HG03060 (cell line): Measurements from ENCODE around the gene MED15.
"Not testable (repeated sequence)": the region's sequence is repeated elsewhere in the genome, so short reads cannot be mapped to it uniquely, and the experiment has no call there.

ENCODE experiments used
- ATAC-seq: cut with Tn5 transposase; IDR thresholded peaks from one replicate; pipeline ENCODE4 v1.9.1; 2021; ENCODE audit warnings: low read depth, moderate number of reproducible peaks; ENCODE audit not compliant: unreplicated experiment

Gene MED15

DNA sequence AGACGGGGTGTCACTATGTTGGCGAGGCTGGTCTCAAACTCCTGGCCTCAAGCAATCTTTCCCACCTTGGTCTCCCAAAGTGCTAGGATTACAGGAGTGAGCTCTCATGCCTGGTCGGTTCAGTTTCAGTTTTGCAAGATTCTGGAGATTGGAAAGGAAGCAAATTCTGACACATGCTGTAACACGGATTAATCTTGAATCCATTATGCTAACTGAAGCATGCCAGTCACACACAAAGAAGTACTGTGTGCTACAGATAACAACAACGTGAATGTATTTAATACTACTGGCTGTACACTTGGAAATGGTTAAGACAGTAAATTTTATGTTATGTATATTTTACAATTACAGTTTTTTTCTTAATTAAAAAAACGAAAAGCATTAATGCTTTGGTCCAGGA lies 107.6 kb downstream of the MED15 start:
- ATAC-seq = no peak

DNA sequence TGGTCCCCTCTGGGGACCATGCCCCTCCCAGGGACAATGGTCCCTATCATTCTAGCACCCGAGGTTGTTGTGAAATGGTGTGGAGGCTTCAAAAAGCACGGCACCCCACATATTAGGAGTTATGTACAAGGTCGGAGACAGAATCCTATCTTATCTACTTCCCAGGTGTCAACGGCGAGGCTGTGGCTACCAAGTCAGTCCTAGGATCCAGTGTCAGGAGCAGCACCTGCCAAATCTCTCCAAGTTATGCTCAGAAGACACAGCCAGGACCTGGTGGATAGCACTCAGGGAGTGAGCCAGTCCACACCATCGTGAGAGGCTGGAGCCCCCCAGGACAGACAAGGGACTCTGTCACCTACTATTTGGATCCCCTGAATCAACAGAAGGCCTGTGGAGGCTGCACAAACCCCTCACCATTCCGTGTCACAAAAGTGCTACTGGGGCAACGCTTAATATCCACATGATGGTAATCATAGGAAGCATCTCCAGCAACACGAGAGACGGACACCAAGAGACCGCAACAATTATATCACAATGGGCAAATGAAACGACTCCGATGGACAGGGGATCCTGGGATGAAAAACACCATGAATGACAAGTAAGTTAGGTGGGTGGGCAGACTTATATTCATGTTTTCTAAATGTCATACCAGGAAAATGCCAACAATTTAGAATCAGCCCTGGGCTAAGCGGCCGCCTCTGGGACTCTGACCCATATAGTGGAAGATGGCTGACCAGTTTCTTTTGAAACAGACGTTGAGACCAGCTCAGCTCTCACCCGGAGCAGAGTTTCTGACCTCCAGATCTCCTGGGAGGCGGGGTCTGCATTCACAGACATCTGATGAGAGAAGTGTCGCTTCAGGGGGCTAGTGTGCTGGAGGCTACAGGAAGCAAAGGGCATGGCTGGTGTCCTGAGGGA lies 108.4 kb downstream of the MED15 start:
- ATAC-seq = no peak

DNA sequence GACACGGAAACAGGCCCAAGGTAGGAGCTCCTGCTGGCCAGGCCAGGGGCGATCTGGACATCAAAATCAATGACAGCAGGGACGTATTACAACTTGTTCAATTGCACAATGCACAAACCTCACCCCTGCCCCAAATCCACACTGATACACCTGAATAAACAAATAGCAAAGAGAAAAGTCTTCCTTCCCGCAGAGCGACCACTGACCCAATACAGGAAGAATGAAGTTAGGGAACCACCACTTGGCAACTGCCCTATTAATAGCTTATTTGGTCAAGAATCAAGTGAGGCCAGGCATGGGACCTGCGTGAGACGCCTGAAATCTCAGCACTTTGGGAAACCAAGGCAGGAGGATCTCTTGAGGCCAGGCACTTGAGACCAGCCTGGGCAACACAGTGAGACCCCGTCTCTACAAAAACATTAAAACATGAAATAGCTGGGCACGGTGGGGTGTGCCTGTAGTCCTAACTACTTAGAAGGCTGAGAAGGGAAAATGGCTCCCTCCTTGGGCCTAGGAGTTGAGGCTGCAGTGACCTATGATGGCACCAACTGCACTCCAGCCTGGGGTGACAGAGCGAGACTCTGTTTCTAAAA lies 109.1 kb downstream of the MED15 start:
- ATAC-seq = no peak

DNA sequence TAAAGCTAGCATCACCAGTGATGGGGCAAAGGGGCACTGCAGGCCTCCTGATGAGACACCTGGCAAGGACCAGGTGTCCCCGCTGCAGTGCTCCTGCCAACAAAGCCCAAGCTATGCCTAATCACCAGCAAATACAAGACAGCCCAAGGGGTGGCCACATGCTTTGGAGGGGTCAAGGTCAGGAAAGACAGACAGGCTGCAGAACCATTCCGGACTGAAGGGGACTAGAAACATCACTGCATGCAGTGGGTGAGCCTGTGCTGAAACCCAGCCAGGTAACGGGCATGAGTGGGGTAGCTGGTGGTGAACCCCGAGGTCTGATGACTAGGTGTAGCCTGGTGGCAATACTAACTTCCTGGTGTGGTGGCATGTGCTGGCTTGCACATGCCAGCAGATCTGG lies 111.1 kb downstream of the MED15 start:
- no peak for ATAC-seq

DNA sequence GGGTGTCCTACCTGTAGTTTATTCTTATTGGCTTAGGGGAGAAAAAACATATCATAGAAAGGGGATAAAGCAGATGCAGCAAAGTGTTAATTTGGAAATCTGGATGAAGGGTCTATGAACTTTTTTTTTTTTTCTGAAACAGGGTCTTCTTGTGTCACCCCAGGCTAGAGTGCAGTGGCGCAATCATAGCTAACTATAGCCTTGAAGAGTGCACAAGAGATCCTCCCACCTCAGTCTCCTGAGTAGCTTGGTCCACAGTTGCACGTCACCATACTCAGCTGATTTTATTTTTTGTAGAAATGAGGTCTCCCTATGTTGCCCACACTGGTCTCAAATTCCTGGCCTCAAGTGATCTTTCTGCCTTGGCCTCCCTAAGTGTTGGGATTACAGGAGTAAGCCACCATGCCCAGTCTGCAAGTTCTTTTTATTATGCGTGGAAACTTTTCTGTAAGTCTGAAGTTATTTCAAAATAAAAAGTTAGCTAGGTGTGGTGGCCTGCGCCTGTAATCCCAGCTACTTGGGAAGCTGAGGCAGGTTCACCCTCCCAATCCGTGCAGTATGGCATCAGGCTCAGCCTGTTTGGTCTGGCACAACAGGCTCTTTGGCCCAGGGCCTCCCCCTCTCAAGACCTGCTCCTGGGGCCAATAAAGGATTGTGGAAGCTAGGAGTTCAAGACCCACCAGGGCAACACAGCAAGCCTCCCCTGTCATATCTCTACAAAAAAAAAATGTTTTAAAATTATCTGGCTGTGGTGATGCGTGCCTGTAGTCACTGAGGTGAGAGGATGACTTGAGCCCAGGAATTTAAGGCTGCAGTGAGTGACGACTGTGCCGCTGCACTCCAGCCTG lies 111.9 kb downstream of the MED15 start:
- no peak for ATAC-seq

DNA sequence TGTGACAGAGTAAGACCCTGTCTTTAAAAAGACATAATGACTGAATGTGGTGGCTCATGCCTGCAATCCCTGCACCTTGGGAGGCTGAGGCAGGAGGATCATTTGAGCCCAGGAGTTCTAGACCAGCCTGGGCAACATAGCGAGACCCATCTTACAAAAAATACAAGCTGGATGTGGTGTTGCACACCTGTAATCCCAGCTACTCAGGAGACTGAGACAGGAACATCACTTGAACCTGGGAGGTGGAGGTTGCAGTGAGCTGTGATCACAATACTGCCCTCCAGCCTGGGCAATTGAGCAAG lies 112.4 kb downstream of the MED15 start:
- ATAC-seq = not testable (repeated sequence)

DNA sequence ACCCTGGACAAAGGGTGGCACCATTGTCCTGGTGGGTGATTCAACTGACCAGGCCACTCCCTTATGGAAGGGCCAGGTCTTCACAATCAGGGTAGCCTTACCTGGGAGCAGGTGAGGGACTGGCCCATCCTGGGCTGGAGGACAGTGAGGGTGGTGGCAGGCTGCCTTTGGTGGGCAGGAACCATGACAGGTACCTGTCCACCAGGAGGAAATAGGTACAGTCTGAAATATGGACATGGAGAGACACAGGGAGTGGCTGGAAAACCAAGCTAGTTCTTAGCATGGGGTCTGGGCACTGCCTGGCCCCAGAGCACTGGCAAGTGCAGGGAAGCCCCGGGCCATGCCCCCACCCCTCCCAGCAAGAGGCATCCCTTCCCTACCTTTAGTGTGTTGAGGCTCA lies 113.8 kb downstream of the MED15 start:
- ATAC-seq = no peak

DNA sequence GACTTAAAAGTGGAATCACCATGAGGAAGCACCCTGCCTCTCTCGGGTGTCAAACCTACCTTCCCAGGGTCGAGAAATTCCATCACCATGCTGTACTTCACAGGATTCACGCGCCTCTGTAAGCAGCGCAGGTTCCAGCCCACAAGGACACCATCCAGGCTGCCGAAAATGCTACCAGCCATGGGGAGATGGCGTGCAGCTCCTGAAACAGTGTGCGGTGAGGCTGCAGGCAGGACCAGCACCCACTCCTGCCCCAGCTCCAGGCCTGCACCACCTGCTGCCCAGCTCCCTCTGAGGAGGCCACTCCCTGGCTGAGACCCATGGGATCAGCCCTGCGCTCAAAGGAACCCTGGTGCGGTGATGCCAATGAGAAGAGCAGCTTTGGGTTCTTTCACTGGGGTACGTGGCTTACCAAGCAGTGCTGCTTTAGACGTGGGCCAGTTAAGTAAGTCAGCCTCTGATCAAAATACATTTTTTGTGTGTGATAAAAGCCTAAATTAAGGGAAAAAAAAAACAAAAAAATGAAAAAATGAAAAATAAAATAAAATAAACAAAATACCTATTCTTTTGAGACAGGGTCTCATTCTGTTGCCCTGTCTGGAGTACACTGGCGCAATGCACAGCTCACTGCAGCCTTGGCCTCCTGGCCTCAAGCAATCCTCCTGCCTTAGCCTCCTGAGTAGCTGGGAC lies 115.4 kb downstream of the MED15 start:
- no peak for ATAC-seq

DNA sequence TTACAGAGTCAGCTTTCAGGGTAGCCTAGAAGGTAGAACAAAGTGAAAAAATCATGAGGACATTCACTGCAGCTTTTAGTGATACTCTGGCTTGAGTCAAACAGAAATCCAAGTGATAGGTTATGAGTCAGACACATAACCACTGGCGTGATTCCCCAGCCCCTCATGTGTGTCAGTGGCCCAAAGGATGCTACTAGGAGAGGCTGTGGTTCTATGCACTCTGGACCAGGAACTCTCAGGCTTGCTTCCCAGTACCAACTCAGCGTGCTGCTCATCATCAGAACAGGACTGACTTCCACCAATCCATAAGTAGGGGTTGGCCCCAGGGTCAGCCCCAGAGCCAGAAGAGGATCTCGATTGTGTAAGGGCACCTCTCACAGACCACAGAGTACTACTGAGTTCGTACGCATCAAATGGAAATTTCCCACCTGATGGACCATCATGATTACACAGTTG lies 116.8 kb downstream of the MED15 start:
- ATAC-seq = no peak

DNA sequence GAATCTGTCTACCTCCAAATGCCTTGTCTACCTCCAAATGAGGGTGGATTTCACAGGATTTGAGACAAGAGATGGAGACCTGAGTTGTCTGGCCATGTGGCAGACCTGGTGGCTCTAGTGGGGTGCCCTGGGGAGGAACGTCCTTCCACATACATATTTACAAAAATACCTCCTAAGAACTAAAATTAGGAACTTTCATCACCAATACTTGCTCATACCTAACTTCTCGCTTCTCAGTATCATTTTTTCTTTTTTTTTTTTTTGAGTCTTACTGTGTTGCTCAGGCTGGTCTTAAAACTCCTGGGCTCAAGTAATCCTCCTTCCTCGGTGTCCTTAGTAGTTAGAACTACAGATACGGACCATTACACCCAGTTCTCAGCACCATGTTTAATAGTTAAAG lies 117.9 kb downstream of the MED15 start:
- ATAC-seq = no peak

DNA sequence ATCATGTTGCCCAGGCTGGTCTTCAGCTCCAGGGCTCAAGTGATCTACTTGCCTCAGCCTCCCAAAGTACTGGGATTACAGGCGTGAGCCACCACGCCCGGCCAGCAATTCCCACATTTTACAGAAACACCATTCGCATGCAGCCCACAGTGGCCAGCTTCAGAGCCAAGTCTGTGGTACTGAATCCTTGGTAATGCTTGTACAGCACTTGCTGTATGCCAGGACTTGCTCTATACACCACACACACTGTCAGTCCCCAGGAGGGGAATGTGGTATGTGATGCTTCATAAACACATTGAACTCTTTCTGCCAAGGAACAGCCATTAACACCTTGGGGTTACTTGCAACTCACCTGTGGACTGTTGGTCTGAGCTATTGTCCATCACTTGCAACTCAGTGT lies 119.4 kb downstream of the MED15 start:
- ATAC-seq = no peak

DNA sequence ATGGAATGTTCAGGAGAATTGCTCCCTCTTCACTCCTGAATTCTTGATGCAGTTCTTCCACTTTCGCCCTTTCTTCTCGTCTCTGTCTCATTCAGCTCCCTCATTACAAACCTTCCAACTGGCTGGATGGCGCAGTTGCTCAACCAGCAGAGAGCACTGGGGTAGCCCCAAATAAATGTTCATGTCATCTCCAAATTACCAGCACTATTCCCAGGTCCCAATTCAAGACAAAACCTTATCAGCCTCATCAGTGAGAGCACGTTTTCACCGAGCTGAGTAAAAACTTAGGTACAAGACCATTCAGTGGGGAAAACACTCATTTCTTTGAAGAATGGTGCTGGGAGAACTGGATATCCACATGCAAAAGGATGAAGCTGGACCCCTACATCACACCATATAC lies 120.0 kb downstream of the MED15 start:
- no peak for ATAC-seq

DNA sequence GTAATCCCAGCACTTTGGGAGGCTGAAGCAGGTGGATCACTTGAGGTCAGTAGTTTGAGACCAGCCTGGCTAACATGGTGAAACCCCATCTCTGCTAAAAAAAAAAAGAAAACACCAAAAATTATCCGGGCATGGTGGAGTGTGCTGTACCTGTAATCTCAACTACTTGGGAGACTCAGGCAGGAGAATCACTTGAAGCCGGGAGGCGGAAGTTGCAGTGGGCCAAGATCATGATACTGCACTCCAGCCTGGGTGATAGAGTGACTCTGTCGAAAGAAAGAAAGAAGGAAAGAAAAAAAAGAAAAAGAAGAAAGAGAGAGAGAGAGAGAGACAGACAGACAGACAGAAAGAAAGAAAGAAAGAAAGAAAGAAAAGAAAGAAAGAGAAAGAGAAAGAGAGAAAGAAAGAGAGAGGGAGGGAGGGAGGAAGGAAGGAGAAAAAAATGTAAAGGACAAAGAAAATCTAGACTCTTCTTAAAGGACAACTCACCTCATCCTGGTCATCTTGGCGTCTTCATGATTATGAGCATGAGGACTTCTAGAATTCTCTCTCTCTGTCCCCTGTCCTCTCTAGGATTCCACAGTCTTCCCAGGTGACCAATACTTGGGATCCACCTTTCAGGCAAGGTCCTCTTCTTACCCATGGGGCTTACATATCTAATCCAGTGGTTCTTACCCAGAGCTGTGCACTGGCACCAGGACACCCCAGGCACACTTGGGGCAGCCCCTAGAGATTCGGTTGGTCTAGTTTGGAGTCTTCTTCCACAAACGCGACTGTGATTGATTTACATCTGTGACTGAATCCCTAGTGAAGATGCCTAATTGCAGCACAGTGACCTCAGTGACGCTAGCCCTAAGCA lies 120.9 kb downstream of the MED15 start:
- ATAC-seq = no peak

DNA sequence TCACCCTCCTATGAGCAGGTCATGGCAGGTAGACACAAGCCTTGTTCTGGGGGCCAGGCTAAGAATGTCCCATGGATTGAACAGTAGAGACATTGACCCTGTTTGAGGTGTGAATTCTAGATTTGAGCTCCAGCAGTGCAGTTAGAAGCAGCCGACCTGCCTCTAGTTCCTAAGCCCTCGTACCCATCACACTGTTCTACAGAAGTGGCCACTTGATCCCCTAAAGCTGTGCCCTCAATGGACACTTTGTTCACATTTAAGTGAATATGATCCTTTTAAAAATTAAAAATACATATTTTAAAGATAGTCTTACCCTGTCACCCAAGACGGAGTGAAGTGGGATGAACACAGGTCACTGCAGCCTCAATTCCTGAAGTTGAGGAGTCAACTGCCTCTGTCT lies 122.0 kb downstream of the MED15 start:
- no peak for ATAC-seq

DNA sequence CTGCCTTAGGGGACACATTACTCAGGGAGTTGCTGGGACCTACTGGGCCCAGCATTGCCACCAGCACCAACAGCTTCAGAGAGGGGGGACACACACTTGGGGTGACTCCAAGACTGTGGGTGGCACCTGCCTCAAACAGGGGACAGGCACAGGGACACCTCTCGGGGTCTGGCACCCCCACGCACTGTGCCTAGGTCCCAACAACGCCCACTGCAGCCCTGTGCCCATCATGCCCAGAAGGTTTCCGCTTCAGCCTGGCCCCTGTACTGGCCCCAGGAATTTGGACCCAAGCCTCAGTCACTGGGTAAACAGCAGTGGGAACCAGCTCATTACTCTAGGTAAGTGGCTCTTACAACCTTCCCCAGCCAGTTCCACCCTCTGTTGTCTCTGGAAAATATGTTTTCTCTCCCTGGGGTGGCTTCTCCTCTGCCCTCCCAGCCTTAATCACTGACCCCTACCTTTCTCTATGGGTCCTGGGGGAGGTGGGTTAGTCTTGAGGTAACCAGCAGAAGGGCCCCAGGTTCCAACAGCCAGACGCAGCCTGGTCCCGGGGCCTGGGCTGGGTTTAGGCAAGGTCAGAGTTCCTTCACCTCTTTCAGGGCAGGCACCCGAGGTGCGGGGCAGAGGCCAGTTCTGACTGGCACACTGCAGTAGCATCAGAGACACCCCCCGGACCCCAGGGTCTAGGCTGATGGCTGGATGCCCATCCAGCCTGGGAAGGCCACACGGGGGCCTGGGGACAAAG lies 123.6 kb downstream of the MED15 start:
- ATAC-seq = no peak

DNA sequence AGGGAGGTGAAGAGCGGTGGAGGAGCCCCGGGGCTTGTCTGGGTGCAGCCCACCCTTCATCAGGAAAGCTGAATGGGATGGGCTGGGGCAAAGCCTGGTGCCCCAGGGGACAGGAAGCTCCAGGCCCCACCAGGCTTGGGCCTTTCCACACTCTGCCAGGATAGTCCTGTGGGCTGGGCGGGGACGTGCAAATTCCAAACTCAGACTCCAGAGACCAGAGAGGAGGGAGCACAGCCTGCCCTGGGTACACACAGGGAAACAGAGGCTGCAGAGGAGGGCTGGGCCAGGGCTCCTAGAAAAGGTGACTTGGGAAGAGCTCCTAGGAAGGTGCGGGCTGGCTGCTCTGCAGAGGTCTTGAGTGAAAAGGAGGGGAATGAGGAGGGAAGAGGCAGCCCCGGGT lies 124.7 kb downstream of the MED15 start:
- no peak for ATAC-seq

DNA sequence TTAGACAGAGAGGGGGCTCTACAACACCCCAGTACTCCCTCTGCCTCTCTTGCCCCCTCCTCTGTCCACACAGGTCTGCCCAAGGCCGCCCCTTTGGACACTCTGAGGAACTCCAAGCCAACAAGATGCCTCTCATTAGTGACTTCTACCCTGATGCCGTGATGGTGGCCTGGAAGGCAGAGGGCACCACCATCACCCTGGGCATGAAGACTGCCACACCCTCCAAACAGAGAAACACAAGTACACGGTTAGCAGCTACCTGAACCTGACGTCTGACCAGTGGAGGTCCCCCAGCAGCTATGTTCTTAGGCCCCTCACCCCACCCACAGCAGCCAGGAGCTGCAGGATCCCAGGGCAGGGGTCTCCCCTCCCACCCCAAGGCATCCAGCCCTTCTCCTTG lies 125.1 kb downstream of the MED15 start:
- ATAC-seq = no peak

DNA sequence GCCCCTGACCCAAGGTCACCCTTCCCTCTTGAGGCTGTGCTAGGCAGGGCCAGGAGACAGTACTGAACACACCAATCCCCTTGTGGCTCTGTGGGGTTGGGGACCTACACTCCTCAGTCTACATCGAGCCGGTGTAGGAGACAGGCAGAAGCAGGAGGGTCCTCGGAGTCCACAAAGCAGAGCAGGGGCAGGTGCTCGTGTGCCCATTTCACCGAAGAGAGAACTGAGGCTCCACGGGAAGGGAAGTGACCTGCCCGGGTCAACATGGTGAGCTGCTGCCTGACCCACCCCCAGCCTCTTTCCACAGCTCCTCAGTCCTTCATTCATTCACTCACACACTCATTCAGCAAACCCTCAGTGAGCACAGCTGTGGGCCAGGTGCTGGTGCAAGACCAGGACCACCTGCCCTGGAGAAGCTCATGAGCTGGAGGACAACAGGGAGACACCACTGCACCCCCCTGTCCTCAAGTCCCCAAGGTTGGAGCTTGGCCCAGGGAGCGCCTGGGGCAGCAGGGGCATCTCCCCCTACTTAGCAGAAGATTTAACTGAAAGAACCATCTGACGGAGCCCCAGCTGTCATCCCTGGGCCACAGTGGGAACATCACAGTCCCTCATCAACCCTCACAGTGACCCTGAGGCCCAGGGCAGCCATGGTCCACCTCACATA lies 127.3 kb downstream of the MED15 start:
- ATAC-seq = no peak

DNA sequence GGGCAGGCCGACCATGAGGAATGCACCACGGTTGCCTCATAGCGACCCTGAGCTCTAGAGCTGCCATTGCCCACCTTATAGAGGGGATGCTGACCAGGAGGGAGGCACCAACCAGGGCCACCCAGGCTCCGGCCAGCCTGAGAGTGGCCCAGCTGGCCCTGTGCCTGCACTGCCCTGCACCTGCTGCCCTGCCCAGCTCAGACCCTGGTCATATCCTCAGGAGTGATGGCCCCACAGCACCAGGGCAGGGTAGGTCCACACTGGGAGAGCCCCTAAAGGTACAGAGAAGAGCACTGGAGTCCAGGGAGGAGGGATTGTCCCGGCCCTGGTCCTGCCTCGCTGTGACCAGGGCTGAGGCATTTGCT lies 127.8 kb downstream of the MED15 start:
- ATAC-seq = no peak
